Measurements from ENCODE around the gene NFIB.

DNA sequence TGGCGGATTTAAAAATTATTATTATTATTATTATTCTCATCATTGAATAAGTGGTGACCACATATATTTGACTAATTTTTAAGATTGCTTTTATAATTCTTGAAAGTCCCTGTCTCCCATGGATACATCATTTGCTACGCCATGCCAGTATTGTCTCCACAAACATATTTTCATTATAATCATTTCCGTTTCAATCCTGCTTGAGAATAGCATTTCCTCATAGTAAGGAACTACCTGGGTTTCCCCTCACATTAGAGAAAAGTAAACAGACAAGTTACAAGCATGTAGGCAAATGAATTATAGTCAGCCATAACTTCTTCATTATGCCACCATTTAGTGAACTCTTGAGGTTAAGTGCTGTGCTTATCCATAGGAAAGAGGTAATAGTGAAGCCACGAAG is 276.6 kb downstream of the NFIB start:
- no peak for TF ChIP-seq EZH2 (IDR thresholded peaks at IDR 0.05; ENCODE audit: low read depth)
- TF ChIP-seq, protein P1, sequence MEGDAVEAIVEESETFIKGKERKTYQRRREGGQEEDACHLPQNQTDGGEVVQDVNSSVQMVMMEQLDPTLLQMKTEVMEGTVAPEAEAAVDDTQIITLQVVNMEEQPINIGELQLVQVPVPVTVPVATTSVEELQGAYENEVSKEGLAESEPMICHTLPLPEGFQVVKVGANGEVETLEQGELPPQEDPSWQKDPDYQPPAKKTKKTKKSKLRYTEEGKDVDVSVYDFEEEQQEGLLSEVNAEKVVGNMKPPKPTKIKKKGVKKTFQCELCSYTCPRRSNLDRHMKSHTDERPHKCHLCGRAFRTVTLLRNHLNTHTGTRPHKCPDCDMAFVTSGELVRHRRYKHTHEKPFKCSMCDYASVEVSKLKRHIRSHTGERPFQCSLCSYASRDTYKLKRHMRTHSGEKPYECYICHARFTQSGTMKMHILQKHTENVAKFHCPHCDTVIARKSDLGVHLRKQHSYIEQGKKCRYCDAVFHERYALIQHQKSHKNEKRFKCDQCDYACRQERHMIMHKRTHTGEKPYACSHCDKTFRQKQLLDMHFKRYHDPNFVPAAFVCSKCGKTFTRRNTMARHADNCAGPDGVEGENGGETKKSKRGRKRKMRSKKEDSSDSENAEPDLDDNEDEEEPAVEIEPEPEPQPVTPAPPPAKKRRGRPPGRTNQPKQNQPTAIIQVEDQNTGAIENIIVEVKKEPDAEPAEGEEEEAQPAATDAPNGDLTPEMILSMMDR (conservative IDR thresholded peaks at IDR 0.05): no peak

Data from PC-9 (cell line).